ENCODE data around the gene NOP14.
"Not testable (repeated sequence)": the region's sequence is repeated elsewhere in the genome, so short reads cannot be mapped to it uniquely, and the experiment has no call there.

Gene NOP14

DNA sequence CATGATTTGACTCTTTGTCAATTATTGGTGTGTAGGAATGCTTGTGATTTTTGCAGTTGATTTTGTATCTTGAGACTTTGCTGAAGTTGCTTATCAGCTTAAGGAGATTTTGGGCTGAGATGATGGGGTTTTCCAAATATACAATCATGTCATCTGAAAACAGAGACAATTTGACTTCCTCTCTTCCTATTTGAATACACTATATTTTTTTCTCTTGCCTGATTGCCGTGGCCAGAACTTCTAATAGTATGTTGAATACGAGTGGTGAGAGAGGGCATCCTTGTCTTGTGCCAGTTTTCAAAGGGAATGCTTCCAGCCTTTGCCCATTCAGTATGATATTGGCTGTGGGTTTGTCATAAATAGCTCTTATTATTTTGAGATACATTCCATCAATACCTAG is 44.9 kb downstream of the NOP14 start:
- not testable (repeated sequence) for H3K4me3 ChIP-seq (ENCODE audit: low read depth, low read length)

DNA sequence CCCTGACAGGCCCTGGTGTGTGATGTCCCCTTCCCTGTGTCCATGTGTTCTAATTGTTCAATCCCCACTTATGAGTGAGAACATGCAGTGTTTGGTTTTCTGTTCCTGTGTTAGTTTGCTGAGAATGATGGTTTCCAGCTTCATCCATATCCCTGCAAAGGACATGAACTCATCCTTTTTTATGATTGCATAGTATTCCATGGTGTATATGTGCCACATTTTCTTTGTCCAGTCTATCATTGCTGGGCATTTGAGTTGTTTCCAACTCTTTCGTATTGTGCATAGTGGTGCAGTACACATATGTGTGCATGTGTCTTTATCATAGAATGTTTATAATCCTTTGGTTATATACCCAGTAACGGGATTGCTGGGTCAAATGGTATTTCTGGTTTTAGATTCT is 46.5 kb downstream of the NOP14 start:
- not testable (repeated sequence) for H3K4me3 ChIP-seq (ENCODE audit: low read depth, low read length)

DNA sequence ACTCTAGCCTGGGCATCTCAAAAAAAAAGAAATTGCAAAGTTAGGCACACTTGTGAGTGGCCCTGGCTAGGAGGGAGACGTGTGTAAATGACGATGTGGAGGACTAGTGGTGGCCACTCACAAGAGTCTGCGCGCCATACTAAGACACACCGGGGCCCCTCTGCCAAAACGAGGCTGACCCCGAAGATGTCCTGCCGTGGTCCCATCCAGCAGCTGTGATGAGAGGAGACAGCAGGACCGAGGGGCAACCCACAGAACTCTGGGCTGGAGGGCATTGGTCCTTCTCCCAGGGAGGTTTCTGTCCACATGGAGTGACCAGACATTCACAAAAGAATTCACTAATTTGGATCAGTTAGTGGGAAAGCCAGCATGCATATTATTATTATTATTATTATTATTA is 47.4 kb downstream of the NOP14 start:
- no peak overlapping the region for H3K4me3 ChIP-seq (ENCODE audit: low read depth, low read length)

DNA sequence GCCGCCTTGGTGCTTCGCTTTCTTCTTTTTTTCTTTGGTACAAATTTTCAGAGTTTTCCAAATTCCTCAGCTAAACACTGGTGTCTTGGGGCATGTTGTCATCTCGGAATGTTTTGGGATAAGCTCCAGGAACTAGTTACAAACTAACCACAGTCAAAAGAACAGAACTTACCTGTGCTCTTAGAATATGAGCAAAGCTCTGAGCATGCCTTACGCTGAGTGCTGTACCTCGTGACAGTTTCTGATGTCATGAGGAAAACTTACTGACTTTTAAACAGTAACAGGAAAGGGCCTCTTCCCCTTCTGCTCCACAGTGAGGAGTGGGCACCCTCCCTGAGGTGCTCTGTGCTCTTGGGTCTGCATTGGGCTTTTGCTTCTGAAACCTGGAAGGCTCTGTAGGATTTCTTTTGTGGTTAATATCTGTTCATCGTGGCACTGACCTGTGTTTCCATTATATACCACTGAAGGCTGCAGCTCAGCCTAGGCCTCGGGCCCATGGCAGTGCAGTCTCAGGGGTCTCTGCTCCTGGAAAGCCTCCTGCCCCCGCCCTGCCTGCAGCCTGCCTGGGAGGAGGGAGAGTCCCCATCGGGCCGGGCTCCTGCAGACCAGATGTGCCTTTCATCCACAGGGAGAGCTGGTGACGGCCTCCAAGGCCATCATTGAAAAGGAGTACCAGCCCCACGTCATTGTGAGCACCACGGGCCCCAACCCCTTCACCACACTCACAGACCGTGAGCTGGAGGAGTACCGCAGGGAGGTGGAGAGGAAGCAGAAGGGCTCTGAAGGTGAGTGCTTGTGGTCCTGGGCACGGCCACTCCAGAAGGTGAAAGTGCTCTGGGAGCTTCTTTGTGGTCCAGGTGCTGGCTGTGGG is 48.7 kb downstream of the NOP14 start:
- H3K4me3 ChIP-seq (ENCODE audit: low read depth, low read length): no peak overlapping the region

DNA sequence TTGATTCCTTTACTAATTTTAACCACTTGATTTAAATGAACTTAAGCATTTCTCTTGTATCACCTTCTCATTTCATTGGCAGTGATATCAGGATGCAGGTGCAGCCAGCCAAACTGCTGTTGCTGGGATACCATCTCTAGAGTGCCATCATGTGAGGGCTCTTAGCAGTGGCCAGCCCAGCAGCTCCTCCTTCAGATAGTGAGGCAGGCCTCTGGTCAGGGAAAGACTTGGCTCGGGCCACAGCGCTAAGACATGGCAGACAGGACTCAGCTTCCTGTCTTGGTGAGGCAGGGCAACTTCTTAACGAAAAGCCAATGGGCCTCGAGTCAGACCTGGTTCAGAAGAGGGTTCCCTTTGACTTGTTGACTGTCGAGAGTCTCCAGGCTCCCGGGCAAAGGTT is 50.0 kb downstream of the NOP14 start:
- H3K4me3 ChIP-seq (ENCODE audit: low read depth, low read length): no peak overlapping the region

DNA sequence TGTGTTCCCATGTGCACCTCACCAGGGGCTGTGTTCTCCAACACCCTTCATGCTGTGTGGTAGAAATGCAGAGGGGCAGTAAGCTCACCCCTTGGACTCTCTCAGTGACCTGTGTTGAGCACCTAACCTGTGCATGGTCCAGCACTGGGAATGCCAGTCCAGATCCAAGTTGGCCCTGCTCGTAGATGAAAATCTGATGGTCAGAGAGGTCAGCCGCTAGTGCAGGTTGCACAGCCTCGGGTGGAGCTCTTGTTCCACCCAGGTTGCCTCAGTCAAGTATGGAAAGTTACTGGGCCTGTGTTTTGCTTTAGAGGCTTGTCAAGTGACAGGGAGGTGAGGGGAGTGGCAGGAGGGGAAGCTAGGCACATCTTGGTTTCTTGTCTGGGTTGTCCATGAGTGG is 51.3 kb downstream of the NOP14 start:
- no peak overlapping the region for H3K4me3 ChIP-seq (ENCODE audit: low read depth, low read length)

DNA sequence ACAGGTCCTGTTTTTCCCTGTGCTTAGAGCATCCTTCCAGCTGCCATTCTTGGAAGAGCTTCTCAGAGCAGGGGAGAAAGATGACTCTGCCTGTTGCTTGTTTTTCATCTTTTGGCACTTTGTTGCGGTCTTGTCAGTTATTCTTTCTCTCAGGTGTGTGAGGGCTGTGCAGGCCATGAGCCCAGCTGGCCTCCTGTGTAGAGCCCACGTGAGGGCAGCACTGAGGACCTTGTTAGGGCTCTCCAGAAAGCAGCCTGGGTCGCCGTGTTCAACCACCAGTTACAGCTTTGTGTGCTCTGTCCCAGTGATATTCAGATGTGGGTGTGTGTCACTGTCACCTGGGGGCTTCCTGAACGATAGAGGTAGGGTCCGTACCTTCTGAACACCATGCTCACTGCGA is 52.8 kb downstream of the NOP14 start:
- no peak overlapping the region for H3K4me3 ChIP-seq (ENCODE audit: low read depth, low read length)

DNA sequence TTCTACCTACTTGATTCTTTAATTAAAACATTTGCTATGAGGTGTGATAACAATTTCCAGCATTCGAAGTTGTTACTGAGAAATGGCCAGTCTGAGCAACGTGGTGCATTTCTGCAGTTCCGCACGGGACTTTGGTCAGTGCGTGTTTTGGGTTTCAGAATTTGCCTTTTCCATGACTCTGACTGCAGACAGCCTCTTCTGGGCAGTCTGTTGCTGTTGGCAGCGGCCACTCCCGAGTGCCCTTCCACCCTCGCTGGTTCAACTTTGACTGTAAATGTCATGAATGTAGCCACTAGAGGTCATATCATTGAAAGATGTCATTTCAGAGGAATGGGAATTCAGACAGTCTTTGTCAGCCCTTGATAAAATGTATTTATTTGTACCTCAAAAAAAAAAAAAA is 53.6 kb downstream of the NOP14 start:
- H3K4me3 ChIP-seq (ENCODE audit: low read depth, low read length): no peak overlapping the region

DNA sequence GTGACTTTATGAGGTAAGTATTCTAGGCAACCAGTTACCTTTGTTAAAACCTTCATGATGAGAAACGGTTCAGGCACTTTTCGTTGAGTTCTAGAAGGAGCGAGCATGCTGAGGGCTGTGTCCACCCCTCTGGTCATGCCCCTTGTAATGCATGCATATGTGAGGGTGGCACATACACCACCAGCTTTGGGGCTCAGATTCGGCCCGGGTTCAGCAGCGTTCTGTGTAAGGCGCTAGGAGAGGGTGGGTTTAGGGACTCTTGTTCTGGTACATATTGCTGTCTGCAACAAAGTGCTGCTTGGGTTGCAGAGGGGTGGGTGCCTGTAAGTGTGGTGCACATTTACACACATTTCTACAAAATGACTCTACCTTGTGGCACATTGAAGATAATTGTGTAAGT is 54.5 kb downstream of the NOP14 start:
- H3K4me3 ChIP-seq (ENCODE audit: low read depth, low read length): no peak overlapping the region

DNA sequence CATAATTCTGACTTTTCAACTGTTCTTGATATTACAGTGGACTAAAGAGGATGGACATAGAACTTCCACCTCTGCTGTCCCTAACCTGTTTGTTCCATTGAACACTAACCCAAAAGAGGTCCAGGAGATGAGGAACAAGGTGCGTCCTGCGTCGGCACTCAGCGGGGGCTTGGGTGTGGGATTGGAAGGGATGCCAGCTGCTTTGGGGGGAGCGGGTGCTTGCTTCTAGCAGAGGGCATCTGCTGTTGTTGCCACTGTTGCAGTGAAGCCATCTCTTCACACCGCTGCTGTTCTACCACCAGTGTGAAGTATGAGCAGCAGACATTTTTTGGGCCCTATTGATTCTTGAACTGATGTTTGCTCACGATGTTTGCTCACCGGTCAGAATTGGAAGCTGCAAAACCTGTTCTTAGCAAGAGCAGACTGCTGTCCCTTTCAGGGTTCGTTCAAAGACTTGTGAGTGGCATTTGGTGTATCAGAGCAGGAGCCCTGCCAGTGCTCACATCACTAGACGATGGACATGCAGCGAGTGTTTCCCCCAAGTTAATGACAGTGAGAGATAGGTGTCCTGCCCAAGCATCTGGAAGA is 55.4 kb downstream of the NOP14 start:
- no peak overlapping the region for H3K4me3 ChIP-seq (ENCODE audit: low read depth, low read length)

DNA sequence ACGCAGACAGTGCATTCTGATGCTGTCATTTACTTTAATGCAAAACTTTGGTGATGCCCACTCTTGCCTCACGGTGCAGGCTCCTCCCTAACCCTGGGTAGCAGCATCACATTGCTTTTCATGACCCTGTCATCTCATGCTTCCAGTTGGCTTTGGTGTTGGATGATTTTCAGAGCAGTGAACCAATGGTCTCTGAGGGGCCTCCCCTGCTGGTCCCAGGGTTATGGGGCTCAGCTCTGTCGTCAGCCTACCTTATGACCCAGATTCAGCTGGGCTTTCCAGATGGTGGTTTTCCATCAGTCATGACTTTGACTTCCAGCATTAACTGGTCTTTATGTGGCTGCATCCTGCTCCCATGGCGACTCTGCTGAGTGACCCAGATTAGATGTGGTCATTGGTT is 56.0 kb downstream of the NOP14 start:
- H3K4me3 ChIP-seq (ENCODE audit: low read depth, low read length): no peak overlapping the region

DNA sequence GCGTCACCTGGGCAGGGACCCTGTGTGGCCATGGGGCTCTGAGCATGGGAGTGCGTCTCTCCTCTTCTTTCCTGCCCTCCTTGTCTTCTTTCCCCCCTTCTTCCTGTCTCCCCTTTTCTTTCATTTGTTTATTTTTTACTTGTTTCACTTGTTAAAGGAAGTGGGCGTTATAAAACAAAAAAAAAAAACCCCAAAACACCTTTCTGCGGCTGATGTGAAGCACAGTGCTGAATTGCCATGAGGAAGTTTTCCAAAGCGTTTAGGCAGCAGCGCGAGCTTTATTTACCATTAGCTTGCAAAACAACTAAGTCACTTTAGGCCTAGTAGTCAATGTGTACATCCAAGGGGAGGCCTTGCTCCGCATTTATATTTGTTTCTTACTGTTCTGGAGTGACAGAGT is 57.0 kb downstream of the NOP14 start:
- no peak overlapping the region for H3K4me3 ChIP-seq (ENCODE audit: low read depth, low read length)

DNA sequence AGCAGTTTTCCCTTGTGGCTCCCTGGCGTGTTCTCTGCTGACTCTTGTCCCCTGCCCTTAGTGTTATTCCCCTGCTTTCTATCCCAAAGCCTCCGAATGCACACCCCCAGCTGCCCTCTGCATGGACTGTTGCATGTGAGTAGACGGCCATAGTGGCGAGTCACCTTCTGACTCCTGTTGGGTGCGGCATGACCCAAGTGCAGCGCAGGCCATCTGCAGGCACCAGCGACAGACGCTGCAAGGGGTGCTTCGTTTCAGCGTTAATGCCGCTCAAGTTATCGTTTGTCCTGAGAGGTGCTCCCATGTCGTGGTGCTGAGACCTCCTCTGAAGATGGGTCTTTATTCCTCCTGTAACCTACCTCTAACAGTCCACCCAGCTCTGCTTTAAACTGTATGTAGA is 57.7 kb downstream of the NOP14 start:
- no peak overlapping the region for H3K4me3 ChIP-seq (ENCODE audit: low read depth, low read length)

DNA sequence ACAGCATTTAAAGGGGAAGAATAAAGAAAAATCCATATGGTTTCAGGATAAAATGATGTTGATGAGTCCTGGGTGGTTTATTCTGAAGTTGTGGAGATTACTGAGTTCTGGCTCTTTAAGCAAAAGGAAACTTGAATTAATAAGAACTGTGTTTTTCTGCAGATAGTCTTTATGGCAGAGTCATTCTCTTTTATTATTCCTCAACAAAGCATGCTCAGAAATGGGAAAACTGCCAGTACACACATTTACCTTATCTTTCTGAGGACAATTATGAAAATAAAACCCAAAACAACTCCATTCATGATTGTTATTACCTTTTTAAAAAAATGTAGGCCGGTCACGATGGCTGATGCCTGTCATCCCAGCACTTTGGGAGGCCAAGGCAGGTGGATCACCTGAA is 61.1 kb downstream of the NOP14 start:
- no peak overlapping the region for H3K4me3 ChIP-seq (ENCODE audit: low read depth, low read length)

DNA sequence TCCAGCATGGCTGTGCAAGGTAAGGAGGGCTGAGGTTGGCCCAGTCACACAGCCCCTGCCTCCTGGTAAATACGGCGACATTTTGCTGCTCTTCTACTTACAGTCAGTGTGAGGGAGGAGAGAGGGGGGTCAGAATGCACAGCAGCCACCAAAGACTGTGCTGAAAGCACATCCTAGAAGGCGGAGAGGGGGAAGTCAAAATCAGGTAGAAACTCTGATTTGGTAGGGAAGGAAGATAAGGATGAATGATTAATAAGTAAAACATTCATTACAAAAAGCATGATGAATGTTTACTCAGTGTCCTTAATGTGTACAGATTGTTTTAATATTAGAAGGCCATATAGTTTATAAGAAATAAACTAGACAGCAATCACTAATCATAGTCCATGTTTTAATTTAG is 62.0 kb downstream of the NOP14 start:
- H3K4me3 ChIP-seq (ENCODE audit: low read depth, low read length): no peak overlapping the region

DNA sequence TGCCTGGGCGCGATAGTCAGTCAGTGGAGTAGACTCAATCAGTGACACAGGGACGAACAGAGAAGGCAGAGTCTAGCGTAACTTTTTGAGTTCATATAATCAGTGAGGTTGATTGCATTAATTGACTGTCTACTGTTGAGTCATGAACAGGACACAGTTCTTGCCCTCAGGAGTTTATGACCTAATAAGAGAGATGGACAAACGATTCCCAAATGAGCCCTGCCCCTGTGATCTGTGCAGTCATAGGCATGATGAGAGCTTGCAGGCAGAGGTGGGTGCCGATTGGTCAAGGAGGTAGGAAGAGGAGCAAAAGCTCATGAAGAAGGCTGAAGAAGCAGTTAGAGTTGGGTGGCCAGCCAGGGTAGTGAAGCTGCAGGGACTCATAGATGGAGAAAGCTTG is 62.5 kb downstream of the NOP14 start:
- H3K4me3 ChIP-seq (ENCODE audit: low read depth, low read length): no peak overlapping the region

DNA sequence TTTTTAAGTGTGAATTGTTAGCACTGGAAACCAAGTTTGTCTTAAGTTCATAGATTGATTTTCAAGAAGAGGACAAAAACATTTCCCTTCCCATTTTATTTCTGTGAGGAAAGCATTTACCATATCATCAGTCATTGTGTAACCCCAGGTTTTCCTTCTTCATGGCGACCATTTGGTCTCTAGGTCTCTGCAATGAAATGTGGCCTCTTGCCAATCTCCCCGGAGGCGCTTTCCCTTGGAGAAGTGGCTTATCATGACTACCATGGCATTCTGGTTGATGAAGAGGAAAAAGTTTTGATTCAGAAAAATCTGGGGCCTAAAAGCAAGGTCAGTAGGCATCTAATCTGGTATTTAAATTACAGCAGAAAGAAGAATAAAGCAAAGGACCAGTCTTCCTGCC is 65.2 kb downstream of the NOP14 start:
- no peak overlapping the region for H3K4me3 ChIP-seq (ENCODE audit: low read depth, low read length)

DNA sequence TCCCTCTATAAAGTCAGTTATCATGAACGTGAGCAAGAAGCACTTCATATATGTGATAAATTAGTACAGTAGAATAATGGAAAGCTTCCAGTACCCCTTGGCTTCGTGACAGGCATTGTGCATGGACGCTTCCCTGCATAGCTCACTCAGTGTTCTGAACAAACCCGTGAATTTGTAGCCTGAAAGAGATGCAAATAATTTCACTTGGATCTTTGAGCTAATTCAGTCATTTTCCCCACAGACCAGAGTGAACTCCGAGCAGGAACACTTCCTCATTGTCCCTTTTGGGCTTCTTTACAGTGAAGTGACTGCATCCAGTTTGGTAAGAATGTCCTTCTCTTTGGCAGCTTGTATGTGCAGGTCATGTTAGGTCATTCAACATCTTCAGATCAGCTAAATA is 69.4 kb downstream of the NOP14 start:
- H3K4me3 ChIP-seq (ENCODE audit: low read depth, low read length): no peak overlapping the region

DNA sequence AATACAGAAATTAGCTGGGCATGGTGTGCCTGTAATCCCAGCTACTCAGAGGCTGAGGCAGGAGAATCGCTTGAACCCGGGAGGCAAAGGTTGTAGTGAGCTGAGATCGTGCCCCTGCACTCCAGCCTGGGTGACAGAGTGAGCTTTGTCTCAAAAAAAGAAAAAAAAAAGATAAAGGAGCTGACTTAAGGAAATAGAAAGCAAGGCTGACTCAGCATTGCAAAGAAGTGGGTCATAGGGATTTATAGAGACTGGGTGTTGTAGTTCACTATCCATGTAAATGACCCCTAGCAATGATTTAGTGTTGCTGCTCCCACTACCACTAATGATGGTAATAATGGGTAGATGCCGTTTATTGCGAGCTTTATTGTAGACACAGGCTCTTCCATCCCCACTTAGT is 71.9 kb downstream of the NOP14 start:
- H3K4me3 ChIP-seq (ENCODE audit: low read depth, low read length): no peak overlapping the region

DNA sequence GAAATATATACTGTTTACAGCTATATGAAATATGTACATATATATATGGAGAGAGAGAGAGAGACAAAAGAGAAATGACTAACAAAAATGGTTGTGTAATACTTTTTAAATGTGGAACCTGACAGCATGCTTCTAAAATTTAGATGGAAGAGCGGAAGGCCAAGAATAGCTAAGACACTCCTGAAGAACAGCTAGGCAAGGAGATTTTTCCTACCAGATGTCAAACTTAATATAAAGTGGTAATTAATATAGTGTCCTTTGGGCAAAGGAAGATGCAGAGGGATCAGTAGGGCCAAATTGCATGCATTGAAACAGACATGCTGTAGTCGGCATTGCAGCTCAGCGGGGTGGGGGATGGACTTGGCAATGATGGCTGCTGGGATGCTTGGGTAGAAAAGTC is 74.3 kb downstream of the NOP14 start:
- H3K4me3 ChIP-seq (ENCODE audit: low read depth, low read length): no peak overlapping the region

Data from iPS-11a (cell line).